Type B pancreatic cell (in vitro differentiated cells): ENCODE results near the gene ARHGEF4. TPM values are rescaled to one million over a fixed set of nuclear protein-coding genes. Genes with fewer than 3 reads are reported as not detected.
"Not testable (repeated sequence)": the region's sequence is repeated elsewhere in the genome, so short reads cannot be mapped to it uniquely, and the experiment has no call there.

Source experiments
- DNase-seq: peaks from one replicate; pipeline ENCODE4 v3.0.0; 2021; ENCODE audit warnings: mixed read lengths; ENCODE audit not compliant: unreplicated experiment; ENCODE audit errors: extremely low spot score
- H3K27ac Mint-ChIP-seq: 2 replicates; pipeline ENCODE4 v1.8.0; 2021; ENCODE audit warnings: mild to moderate bottlenecking, mixed read lengths
- H3K27me3 Mint-ChIP-seq: 2 replicates; pipeline ENCODE4 v1.8.0; 2021; ENCODE audit warnings: mixed read lengths
- H3K36me3 Mint-ChIP-seq: 2 replicates; pipeline ENCODE4 v1.8.0; 2021; ENCODE audit warnings: mixed read lengths
- H3K4me1 Mint-ChIP-seq: one replicate; pipeline ENCODE4 v1.8.0; 2021; ENCODE audit warnings: mixed read lengths; ENCODE audit not compliant: unreplicated experiment
- H3K4me3 Mint-ChIP-seq: 2 replicates; pipeline ENCODE4 v1.8.0; 2021; ENCODE audit warnings: mild to moderate bottlenecking, mixed read lengths
- H3K9me3 Mint-ChIP-seq: 2 replicates; pipeline ENCODE4 v1.8.0; 2021; ENCODE audit warnings: mixed read lengths
- CTCF ChIP-seq: fragments of 200-600 bp; sonication (generic); conservative IDR thresholded peaks from 2 replicates; pipeline ENCODE4 v1.5.0; 2021; ENCODE audit warnings: antibody characterized with exemption, mild to moderate bottlenecking
- total RNA-seq: library from RNA; stranded (reverse); gene quantifications from 2 replicates; pipeline ENCODE4 v1.2.1, GENCODE V29; 2021; ENCODE audit warnings: low replicate concordance

ARHGEF4 gene
- total RNA-seq, 1 donor from 2014 or later = 31.4 TPM

DNA sequence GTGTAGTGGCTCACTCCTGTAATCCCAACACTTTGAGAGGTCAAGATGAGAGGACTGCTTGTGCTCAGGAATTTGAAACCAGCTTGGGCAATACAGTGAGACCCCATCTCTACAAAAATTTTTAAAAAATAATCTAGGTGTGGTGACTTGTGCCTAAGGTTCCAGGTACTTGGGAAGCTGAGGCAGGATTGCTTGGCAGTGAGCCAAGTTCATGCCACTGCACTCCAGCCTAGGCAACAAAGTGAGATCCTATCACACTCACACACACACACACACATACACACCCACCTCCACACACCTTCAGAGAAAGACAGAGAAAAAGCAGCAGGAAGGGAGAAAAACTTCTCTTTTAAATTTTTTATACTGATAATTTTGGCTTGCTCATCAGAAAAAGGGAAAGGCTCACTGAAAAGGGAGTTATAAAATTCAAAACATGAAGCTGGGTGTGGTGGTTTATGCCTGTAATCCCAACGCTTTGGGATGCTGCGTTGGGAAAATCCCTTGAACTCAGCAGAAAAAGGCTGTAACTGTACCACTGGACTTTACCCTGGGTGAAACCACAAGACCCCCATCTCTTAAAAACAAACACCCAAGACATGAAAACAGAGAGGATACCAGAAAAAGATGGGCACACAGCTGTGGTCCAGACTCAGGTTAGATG is 230.9 kb downstream of the ARHGEF4 start:
- no peaks in the 10 kb centered on the region for H3K27me3 Mint-ChIP-seq
- H3K27ac Mint-ChIP-seq = no peak overlapping the region
- H3K4me3 Mint-ChIP-seq = no peak overlapping the region
- H3K4me1 Mint-ChIP-seq = peaks cover 13% of the 10 kb centered on the region
- no peaks in the 10 kb centered on the region for H3K9me3 Mint-ChIP-seq
- no peak for TF ChIP-seq CTCF
- DNase-seq = no peak
- H3K36me3 Mint-ChIP-seq = peaks cover 36% of the 10 kb centered on the region

GRCh38 chr2:131068172-131068571 is 231.5 kb downstream of the ARHGEF4 start:
- not testable (repeated sequence) for H3K27me3 Mint-ChIP-seq, H3K27ac Mint-ChIP-seq, H3K4me3 Mint-ChIP-seq, H3K9me3 Mint-ChIP-seq, DNase-seq
- H3K36me3 Mint-ChIP-seq = peaks cover 36% of the 10 kb centered on the region
- H3K4me1 Mint-ChIP-seq = peaks cover 13% of the 10 kb centered on the region

GRCh38 chr2:131075578-131075977 is 238.9 kb downstream of the ARHGEF4 start:
- not testable (repeated sequence) for H3K9me3 Mint-ChIP-seq, H3K4me3 Mint-ChIP-seq, DNase-seq, H3K4me1 Mint-ChIP-seq, H3K27me3 Mint-ChIP-seq
- Mint-ChIP-seq H3K27ac (peak overlapping the region; percentile 61), H3K36me3 (peaks cover 48% of the 10 kb centered on the region)

DNA sequence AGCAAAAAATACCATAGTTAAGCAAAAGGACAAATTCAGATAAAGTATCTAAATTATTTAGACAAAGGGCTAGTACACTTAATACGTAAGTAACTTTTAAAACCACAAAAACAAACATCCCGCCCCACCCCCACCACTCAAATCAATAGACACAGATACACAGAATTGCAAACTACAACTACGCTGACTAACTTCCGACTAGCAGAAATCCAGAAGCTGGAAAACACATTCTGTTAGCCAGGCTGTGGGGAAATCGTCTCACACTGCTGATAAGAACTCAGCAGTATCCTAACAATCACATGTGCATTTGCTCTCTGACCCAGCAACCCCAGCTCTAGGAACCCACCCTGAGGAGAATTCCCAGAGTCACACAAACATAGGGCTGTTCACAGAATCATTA is 240.0 kb downstream of the ARHGEF4 start:
- Mint-ChIP-seq H3K4me3 (no peak overlapping the region), H3K27ac (peak overlapping the region; percentile 46)
- DNase-seq = no peak

GRCh38 chr2:131077182-131077846 is 240.6 kb downstream of the ARHGEF4 start:
- no peak overlapping the region for H3K4me3 Mint-ChIP-seq
- no peak for TF ChIP-seq CTCF
- H3K36me3 Mint-ChIP-seq = peaks cover 49% of the 10 kb centered on the region
- H3K4me1 Mint-ChIP-seq = peaks cover 5% of the 10 kb centered on the region
- H3K9me3 Mint-ChIP-seq = no peaks in the 10 kb centered on the region
- H3K27me3 Mint-ChIP-seq = no peaks in the 10 kb centered on the region
- no peak for DNase-seq
- peak overlapping the region; percentile 6 for H3K27ac Mint-ChIP-seq

More for the DNA sequence above, 240.0 kb downstream of the ARHGEF4 start:
- peaks cover 49% of the 10 kb centered on the region for H3K36me3 Mint-ChIP-seq
- no peaks in the 10 kb centered on the region for H3K27me3 Mint-ChIP-seq
- H3K4me1 Mint-ChIP-seq = peaks cover 5% of the 10 kb centered on the region
- H3K9me3 Mint-ChIP-seq = no peaks in the 10 kb centered on the region
- no peak for TF ChIP-seq CTCF

- no peak for TF ChIP-seq CTCF
- H3K4me1 Mint-ChIP-seq = peaks cover 5% of the 10 kb centered on the region
- H3K36me3 Mint-ChIP-seq = peaks cover 49% of the 10 kb centered on the region
- H3K9me3 Mint-ChIP-seq = no peaks in the 10 kb centered on the region
- peak overlapping the region; percentile 24 for H3K27ac Mint-ChIP-seq
- H3K4me3 Mint-ChIP-seq = no peak overlapping the region
- DNase-seq = no peak
- no peaks in the 10 kb centered on the region for H3K27me3 Mint-ChIP-seq
Measured at GRCh38 chr2:131077966-131078365, 241.3 kb downstream of the ARHGEF4 start.

- H3K27ac Mint-ChIP-seq, H3K27me3 Mint-ChIP-seq, DNase-seq, H3K9me3 Mint-ChIP-seq, H3K4me3 Mint-ChIP-seq, H3K4me1 Mint-ChIP-seq: not testable (repeated sequence)
- peaks cover 38% of the 10 kb centered on the region for H3K36me3 Mint-ChIP-seq
Measured at GRCh38 chr2:131079931-131080330, 243.2 kb downstream of the ARHGEF4 start.
